HL-60 (cell line): ENCODE results near the gene EVPL.
A peak's percentile ranks its signal among the peaks of the same experiment; 100 is the strongest.

Experiments
- POLR2AphosphoS5 ChIP-seq: IDR thresholded peaks from 2 replicates; pipeline ENCODE4 v1.6.1; 2012; ENCODE audit warnings: low read depth
- TF ChIP-seq, protein P1 (sequence below): IDR thresholded peaks from one replicate; pipeline ENCODE4 v1.5.1; 2011; ENCODE audit warnings: low read length, control low read depth, inconsistent platforms; ENCODE audit not compliant: insufficient read depth
- TF ChIP-seq, protein P2 (sequence below): IDR thresholded peaks from 2 replicates; pipeline ENCODE4 v1.6.1; 2012; ENCODE audit warnings: low read depth; ENCODE audit not compliant: insufficient replicate concordance

DNA sequence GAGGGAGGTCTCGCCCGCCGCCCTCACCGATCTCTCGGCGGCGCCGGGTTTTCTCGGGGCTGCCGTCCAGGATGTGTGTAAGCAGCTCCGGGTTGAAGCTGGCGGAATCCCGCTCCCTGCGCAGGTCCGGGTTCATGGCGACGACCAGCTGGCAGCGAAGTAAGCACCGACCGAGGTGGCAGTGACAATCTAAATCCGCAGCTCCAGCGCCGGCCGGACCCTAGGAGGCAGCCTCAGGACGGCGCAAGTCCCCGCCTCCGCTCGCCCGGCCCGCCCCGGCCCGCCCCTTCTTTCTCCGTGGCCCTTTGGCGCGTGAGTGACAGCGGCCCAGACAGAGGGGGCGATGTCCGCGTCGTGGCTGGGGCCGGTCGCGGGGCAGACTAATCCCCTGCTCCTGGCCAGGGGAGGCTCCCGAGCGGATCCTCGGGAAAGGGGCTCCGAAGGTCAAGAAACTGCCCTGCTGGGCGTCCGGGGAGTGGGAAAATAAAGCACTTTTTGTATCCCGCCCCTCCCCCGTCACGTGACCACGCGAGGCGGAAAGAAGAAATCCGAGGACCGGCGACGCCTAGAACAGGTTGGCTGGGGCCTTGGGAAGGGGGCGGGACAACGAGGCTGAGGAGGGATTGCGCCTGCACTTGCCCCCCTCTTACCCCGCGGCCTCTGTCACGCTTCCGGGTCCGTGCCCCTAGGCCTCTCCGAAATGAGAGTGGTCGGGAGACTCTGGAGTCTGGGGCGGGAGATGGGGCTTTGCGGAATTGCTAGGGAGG is 48.0 kb downstream of the EVPL start, which contains the start of the genes ACOX1 and TEN1:
- TF ChIP-seq, protein P1, sequence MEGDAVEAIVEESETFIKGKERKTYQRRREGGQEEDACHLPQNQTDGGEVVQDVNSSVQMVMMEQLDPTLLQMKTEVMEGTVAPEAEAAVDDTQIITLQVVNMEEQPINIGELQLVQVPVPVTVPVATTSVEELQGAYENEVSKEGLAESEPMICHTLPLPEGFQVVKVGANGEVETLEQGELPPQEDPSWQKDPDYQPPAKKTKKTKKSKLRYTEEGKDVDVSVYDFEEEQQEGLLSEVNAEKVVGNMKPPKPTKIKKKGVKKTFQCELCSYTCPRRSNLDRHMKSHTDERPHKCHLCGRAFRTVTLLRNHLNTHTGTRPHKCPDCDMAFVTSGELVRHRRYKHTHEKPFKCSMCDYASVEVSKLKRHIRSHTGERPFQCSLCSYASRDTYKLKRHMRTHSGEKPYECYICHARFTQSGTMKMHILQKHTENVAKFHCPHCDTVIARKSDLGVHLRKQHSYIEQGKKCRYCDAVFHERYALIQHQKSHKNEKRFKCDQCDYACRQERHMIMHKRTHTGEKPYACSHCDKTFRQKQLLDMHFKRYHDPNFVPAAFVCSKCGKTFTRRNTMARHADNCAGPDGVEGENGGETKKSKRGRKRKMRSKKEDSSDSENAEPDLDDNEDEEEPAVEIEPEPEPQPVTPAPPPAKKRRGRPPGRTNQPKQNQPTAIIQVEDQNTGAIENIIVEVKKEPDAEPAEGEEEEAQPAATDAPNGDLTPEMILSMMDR: no peak
- peak; percentile 95 for TF ChIP-seq POLR2AphosphoS5
- TF ChIP-seq, protein P2, sequence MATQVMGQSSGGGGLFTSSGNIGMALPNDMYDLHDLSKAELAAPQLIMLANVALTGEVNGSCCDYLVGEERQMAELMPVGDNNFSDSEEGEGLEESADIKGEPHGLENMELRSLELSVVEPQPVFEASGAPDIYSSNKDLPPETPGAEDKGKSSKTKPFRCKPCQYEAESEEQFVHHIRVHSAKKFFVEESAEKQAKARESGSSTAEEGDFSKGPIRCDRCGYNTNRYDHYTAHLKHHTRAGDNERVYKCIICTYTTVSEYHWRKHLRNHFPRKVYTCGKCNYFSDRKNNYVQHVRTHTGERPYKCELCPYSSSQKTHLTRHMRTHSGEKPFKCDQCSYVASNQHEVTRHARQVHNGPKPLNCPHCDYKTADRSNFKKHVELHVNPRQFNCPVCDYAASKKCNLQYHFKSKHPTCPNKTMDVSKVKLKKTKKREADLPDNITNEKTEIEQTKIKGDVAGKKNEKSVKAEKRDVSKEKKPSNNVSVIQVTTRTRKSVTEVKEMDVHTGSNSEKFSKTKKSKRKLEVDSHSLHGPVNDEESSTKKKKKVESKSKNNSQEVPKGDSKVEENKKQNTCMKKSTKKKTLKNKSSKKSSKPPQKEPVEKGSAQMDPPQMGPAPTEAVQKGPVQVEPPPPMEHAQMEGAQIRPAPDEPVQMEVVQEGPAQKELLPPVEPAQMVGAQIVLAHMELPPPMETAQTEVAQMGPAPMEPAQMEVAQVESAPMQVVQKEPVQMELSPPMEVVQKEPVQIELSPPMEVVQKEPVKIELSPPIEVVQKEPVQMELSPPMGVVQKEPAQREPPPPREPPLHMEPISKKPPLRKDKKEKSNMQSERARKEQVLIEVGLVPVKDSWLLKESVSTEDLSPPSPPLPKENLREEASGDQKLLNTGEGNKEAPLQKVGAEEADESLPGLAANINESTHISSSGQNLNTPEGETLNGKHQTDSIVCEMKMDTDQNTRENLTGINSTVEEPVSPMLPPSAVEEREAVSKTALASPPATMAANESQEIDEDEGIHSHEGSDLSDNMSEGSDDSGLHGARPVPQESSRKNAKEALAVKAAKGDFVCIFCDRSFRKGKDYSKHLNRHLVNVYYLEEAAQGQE: no peak
